Stimulated activated naive CD4-positive, alpha-beta T cell treated with Interleukin-2 at 50 U/mL for 16 hours (primary cell): ENCODE data around the gene TCEAL6.
"Not testable (repeated sequence)": the region's sequence is repeated elsewhere in the genome, so short reads cannot be mapped to it uniquely, and the experiment has no call there.

Source experiments
- DNase-seq: peaks from one replicate; lab custom pipeline; 2025; lab: John Stamatoyannopoulos, UW

TCEAL6 gene

GRCh38 chrX:102142274-102142673 lies at the start of gene TCEAL6:
TSS of gene TCEAL6 (minus strand) at chrX:102142481.
- DNase-seq, result not testable (repeated sequence)

GRCh38 chrX:102185967-102186720 lies 43.9 kb upstream of the TCEAL6 start:
- no peak for DNase-seq

- DNase-seq, result peak; percentile 61
Observed at GRCh38 chrX:102155806-102156179, 13.5 kb upstream of the TCEAL6 start, which contains the start of gene BEX5. TSS of gene BEX5 (minus strand) at chrX:102155977. CDS start at chrX:102154265, 1,712 bp downstream.

GRCh38 chrX:102154900-102155805 lies 12.9 kb upstream of the TCEAL6 start:
- DNase-seq, result peak; percentile 23

- peak; percentile 0 for DNase-seq
Observed at GRCh38 chrX:102154218-102154860, 12.1 kb upstream of the TCEAL6 start.

GRCh38 chrX:102141631-102142030 lies 650 bp downstream of the TCEAL6 start:
- DNase-seq, result not testable (repeated sequence)

DNA sequence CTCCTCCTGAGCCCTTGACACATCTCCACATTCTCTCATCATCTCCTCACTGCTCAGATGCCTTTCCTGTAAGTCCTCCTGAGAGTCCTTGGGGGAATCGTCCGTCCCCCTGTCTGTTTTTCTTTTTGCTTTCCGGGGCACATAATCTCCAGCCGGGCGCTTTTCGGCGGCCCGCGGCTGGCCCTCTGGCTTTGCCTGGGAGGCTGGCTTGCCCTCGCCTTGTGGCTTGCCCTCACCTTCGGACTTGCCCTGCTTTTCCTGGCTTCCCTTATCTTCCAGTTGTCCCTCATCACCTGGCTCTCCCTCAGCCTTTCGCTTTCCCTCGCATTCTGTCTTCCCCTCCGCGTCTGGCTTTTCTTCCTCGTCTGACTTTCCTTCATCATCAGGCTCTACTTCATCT lies 1.4 kb downstream of the TCEAL6 start:
- DNase-seq, result not testable (repeated sequence)

DNA sequence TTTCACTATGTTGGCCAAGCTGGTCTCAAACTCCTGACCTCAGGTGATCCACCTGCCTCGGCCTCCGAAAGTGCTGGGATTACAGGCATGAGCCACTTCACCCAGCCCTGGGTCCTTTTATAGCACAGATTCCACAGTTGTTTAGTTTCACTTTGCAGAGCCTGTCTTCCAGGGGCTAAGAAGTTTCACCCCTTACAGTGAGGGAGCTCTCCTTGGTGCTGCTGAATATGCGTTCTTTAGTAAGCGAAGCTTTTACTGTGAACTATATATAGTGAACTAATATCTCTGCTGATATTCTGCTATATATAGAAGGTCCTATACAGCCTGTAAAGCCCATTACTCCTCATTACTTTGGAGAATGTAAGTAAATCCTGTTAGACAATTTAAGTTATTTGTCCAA lies 4.2 kb downstream of the TCEAL6 start:
- no peak for DNase-seq

GRCh38 chrX:102129473-102129872 lies 12.8 kb downstream of the TCEAL6 start:
- DNase-seq, result no peak

DNA sequence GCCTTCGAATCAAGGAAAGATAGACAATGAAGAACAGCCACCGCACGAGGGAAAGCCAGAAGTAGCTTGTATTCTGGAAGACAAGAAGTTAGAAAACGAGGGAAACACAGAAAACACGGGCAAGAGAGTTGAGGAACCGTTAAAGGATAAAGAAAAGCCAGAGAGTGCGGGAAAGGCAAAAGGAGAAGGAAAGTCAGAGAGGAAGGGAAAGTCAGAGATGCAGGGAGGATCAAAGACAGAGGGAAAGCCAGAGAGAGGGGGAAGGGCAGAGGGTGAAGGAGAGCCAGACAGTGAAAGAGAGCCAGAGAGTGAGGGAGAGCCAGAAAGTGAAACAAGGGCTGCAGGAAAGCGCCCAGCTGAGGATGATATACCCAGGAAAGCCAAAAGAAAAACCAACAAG lies 15.4 kb downstream of the TCEAL6 start:
- DNase-seq, result no peak

DNA sequence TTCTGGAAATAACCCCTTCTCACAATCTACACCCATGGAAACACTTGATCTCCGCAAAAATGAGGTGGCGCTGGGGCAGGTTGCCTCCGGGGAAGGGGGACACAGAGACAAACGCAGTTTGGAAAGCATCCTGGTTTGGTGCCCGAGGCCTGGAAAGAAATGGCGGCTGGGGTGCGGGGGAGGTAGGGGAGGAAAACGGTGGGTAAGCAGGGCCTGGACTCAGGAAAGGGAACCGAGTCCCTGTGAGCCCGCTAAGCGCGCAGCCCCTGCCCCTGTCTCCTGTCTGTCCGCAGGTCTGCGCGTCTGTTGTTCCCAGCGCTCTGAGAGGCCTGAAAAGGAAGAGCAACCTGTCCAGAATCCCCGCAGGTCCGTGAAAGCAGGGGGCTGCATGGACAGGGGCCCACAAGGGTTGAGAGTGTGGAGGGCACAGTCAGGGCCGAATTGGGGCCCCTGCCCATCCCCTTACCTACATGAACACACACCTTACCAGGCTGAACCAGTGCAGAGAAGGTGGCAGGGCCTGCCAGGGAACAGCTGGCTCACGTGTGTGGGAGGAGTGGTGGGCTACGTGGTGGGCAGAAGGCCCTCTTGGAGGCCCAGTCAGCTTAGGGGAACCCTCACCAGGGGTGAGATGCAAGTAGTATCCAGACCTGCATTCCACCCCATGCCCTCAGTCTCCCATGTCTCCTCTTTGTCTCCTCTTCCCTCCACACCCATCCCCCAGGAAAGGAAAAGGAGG lies 16.0 kb downstream of the TCEAL6 start:
- DNase-seq, result not testable (repeated sequence)

- DNase-seq, result not testable (repeated sequence)
Observed at GRCh38 chrX:102125436-102125835, 16.8 kb downstream of the TCEAL6 start, which contains the start of gene TCEAL2. TSS of gene TCEAL2 (plus strand) at chrX:102125679. CDS start at chrX:102126831, 1,152 bp downstream.

GRCh38 chrX:102125014-102125413 lies 17.3 kb downstream of the TCEAL6 start:
- not testable (repeated sequence) for DNase-seq

GRCh38 chrX:102115748-102116147 lies 26.5 kb downstream of the TCEAL6 start:
- no peak for DNase-seq

GRCh38 chrX:102113367-102113766 lies 28.9 kb downstream of the TCEAL6 start:
- no peak for DNase-seq
